Right lobe of liver (tissue), 6 donors: ENCODE data around the gene ERMAP. TPM values are rescaled to one million over a fixed set of nuclear protein-coding genes. Genes with fewer than 3 reads are reported as not detected.

ENCODE experiments used
- ATAC-seq, 4 donors: fragments of 200-7000 bp; cut with Tn5 transposase; one replicate each; pipeline ENCODE4 v1.9.1; 2020; ENCODE audit warnings: mild to moderate bottlenecking in 4 of 4, moderate library complexity in 4 of 4
- DNase-seq, 3 donors: peaks; one replicate each; pipeline ENCODE4 v3.0.0-alpha.2; 2020
- H3K27ac ChIP-seq, 3 donors: fragments of 200-600 bp; one replicate each; pipeline ENCODE4 v1.8.0; 2022
- H3K27me3 ChIP-seq, 2 donors: fragments of 200-600 bp; one replicate each; pipeline ENCODE4 v1.8.0; 2022
- H3K36me3 ChIP-seq, 4 donors: fragments of 200-600 bp; sonication (generic) in 1 of 4; one replicate each; pipeline versions ENCODE4 v1.5.1 to v1.8.0; 2017 to 2022; ENCODE audit warnings: control low read depth in 1 of 4
- H3K4me1 ChIP-seq, 4 donors: fragments of 200-600 bp; sonication (generic) in 1 of 4; one replicate each; pipeline versions ENCODE4 v1.5.1 to v1.8.0; 2017 to 2022; ENCODE audit warnings: control low read depth in 1 of 4
- H3K4me3 ChIP-seq, 3 donors: fragments of 200-600 bp; one replicate each; pipeline ENCODE4 v1.8.0; 2022
- H3K9me3 ChIP-seq, 4 donors: fragments of 200-600 bp; sonication (generic) in 1 of 4; one replicate each; pipeline versions ENCODE4 v1.5.1 to v1.8.0; 2017 to 2022; ENCODE audit warnings: control low read depth in 1 of 4
- CTCF ChIP-seq, 4 donors: fragments of 200-600 bp in 3 of 4; fragments of 450-650 bp in 1 of 4; IDR thresholded peaks; one replicate each; pipeline versions ENCODE4 v1.5.1 to v1.8.0; 2016 to 2022; ENCODE audit warnings: antibody characterized with exemption in 4 of 4, mild to moderate bottlenecking in 2 of 4
- POLR2A ChIP-seq: fragments of 450-650 bp; IDR thresholded peaks from one replicate; pipeline ENCODE4 v1.6.1; 2017; ENCODE audit warnings: antibody characterized with exemption, mild to moderate bottlenecking
- WGBS: methylation state at CpG from one replicate; pipeline ENCODE4 v1.1.6; 2018; ENCODE audit warnings: low coverage, low lambda C conversion rate; ENCODE audit not compliant: insufficient coverage; ENCODE audit errors: missing lambda C conversion rate; 5-methylcytosine and 5-hydroxymethylcytosine counted together
- intact Hi-C, 2 donors: fragments of 100-400 bp; cut with DNase I; formaldehyde crosslinking; loops; one replicate each; pipeline versions ENCODE4 v1.11.2 to v1.14.1; 2022
- total RNA-seq, 6 experiments: library from RNA; depleted of rRNA in 2 of 6; stranded (reverse); fragments of >200 nt in 2 of 6; fragmentation: NEBNext Ultra II Directional in 3 of 6; extraction: Animal tissue kit (Norgen Biotek cat#: 25700) in 3 of 6; gene quantifications; one replicate each; pipeline versions ENCODE4 v1.1.0 to v1.2.4, GENCODE V29; 2016 to 2023
- donor health status: DM: no; HTN: yes; CAD: no.
- donor health status: DM: no; HTN: no; CAD: no.
- donor health status: DM: no; HTN: no; CAD: no.
- donor health status: DM: no; HTN: yes; CAD: no.
- donor health status: DM: no; HTN: yes; CAD: no.

ERMAP gene
- total RNA-seq, 6 experiments from 2014 or later, result 6.6 to 16.2 (median 13.9) TPM

GRCh38 chr1:42773420-42773819 lies 43.5 kb upstream of the ERMAP start:
- TF ChIP-seq CTCF (IDR thresholded peaks at IDR 0.05) (no peak), POLR2A (no peak)
- Histone ChIP-seq H3K36me3 (peaks cover 0 to 44% (median 0%) of the 10 kb centered on the region in 4 donors), H3K27ac (no peak overlapping the region), H3K4me1 (peaks cover 0 to 22% (median 3%) of the 10 kb centered on the region in 4 donors), H3K4me3 (no peak overlapping the region), H3K9me3 (no peaks in the 10 kb centered on the region), H3K27me3 (no peaks in the 10 kb centered on the region)
- no peak for ATAC-seq
- no peak for DNase-seq
- WGBS, result 38% methylated on average over 2 of the region's 2 CpGs
- intact Hi-C loops, result loop anchor here in 1 of 2 donors (10.0 kb wide), 1 partner anchor 301 kb away; no protein-coding TSS in a partner anchor

GRCh38 chr1:42774928-42775526 lies 41.9 kb upstream of the ERMAP start:
- intact Hi-C loops, result loop anchor here in 1 of 2 donors (5.0 to 10.0 kb wide), 2 partner anchors 137 to 300 kb away; no protein-coding TSS in a partner anchor
- DNase-seq (no peak), ATAC-seq (peak in 3 of 4 donors; percentile 36 to 78 (median 38))
- Histone ChIP-seq H3K4me3 (no peak overlapping the region), H3K36me3 (peaks cover 0 to 44% (median 0%) of the 10 kb centered on the region in 4 donors), H3K27ac (no peak overlapping the region), H3K4me1 (peaks cover 0 to 20% (median 0%) of the 10 kb centered on the region in 4 donors), H3K27me3 (no peaks in the 10 kb centered on the region), H3K9me3 (no peaks in the 10 kb centered on the region)
- TF ChIP-seq POLR2A, result no peak
- no peak for TF ChIP-seq CTCF (IDR thresholded peaks at IDR 0.05)
- WGBS, result 24% methylated on average over 2 of the region's 5 CpGs

DNA sequence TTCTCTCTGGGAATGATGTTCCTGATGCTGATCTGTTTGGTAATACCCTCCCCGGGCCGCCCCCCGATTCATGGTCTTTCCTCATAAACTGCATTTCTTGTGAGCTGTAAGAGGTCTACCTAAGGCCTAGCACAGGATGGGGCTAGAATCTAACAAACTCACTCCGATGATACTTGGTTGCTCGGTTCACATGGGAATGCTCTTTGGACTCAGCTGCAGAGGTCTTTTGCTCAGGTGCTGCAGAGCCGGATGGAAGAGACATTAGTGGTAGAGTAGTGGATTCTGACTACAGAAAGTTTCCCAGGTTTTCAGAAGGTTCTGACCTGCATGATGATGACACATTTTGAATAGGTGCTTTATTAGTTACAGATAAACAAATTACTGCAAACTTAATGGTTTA lies 40.4 kb upstream of the ERMAP start:
- intact Hi-C loops, result loop anchor here in 1 of 2 donors (5.0 to 10.0 kb wide), 2 partner anchors 136 to 298 kb away; no protein-coding TSS in a partner anchor
- no peak overlapping the region for H3K4me3 ChIP-seq
- no peak for DNase-seq
- H3K9me3 ChIP-seq, result no peaks in the 10 kb centered on the region
- peaks cover 0 to 20% (median 0%) of the 10 kb centered on the region in 4 donors for H3K4me1 ChIP-seq
- H3K36me3 ChIP-seq, result peaks cover 0 to 44% (median 0%) of the 10 kb centered on the region in 4 donors
- TF ChIP-seq POLR2A (no peak), CTCF (IDR thresholded peaks at IDR 0.05) (no peak)
- no peaks in the 10 kb centered on the region for H3K27me3 ChIP-seq
- no peak overlapping the region for H3K27ac ChIP-seq
- 67% methylated on average over 6 of the region's 6 CpGs for WGBS
- ATAC-seq, result peak; percentile 36 to 88 (median 67)

- intact Hi-C loops, result loop anchor here in 1 of 2 donors (5.0 to 10.0 kb wide), 2 partner anchors 134 to 297 kb away; no protein-coding TSS in a partner anchor
Measured at GRCh38 chr1:42777852-42778251, 39.1 kb upstream of the ERMAP start.

More at GRCh38 chr1:42777852-42778251, 39.1 kb upstream of the ERMAP start:
- Histone ChIP-seq H3K27me3 (no peaks in the 10 kb centered on the region), H3K9me3 (no peaks in the 10 kb centered on the region), H3K27ac (no peak overlapping the region), H3K4me3 (no peak overlapping the region), H3K36me3 (peaks cover 0 to 44% (median 0%) of the 10 kb centered on the region in 4 donors), H3K4me1 (peaks cover 0 to 11% (median 0%) of the 10 kb centered on the region in 4 donors)
- ATAC-seq (peak; percentile 67 to 76 (median 74)), DNase-seq (no peak)
- TF ChIP-seq POLR2A, result no peak
- TF ChIP-seq CTCF (IDR thresholded peaks at IDR 0.05), result peak; percentile 56 to 64 (median 61)
